Measurements from ENCODE around the gene PRAMEF1.

DNA sequence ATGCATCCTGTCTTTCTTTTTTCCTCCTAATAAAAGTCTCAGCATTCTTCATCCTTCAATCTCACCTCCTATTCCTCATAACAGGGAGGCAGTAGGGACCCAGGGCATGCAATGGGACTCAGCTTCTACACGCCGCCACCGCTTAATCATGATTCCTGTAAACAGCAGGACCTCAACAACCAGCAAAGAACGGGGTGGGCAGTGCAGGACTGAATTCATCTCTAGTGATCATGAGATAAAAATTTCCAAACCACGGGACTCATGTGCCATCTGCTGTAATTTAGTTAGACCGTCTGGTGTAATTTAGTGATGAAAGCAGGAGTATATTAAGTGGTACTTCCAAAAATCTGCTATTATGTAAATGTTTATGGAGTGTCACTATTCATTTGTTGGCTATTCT, 12.3 kb upstream of the PRAMEF1 start:
- TF ChIP-seq, protein P1, sequence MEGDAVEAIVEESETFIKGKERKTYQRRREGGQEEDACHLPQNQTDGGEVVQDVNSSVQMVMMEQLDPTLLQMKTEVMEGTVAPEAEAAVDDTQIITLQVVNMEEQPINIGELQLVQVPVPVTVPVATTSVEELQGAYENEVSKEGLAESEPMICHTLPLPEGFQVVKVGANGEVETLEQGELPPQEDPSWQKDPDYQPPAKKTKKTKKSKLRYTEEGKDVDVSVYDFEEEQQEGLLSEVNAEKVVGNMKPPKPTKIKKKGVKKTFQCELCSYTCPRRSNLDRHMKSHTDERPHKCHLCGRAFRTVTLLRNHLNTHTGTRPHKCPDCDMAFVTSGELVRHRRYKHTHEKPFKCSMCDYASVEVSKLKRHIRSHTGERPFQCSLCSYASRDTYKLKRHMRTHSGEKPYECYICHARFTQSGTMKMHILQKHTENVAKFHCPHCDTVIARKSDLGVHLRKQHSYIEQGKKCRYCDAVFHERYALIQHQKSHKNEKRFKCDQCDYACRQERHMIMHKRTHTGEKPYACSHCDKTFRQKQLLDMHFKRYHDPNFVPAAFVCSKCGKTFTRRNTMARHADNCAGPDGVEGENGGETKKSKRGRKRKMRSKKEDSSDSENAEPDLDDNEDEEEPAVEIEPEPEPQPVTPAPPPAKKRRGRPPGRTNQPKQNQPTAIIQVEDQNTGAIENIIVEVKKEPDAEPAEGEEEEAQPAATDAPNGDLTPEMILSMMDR (IDR thresholded peaks at IDR 0.05) = no peak
- TF ChIP-seq POLR2A (IDR thresholded peaks at IDR 0.05) = no peak
- TF ChIP-seq POLR2AphosphoS5 (IDR thresholded peaks at IDR 0.05) = no peak

All from gastroesophageal sphincter (tissue), 3 donors.